ENCODE results near the gene BFSP2. TPM values are rescaled to one million over a fixed set of nuclear protein-coding genes. Genes with fewer than 3 reads are reported as not detected.
"Not testable (repeated sequence)": the region's sequence is repeated elsewhere in the genome, so short reads cannot be mapped to it uniquely, and the experiment has no call there.

The BFSP2 gene
- total RNA-seq, 3 donors from 2014 or later: not detected

DNA sequence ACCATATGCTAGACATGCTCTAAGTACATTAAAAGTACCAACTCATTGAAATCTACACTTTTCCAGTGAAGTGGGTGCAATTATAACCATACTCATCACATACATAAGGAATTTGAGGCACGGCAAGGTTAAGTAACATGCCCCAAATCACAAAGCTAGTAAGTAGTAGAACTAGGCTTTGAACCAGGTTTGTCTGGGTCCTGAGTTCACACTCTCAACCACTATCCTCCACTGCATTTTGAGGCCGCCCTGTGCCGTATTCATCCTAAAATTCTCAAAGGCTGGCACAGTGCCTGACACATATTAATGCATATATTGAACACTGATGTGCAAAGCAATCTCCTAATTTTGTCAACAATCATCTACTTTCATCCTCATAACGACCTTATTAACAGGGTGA, 104.9 kb downstream of the BFSP2 start:
- ATAC-seq: no peak
- H3K4me3 Mint-ChIP-seq: no peak overlapping the region
- H3K27me3 Mint-ChIP-seq (ENCODE audit: low read depth): no peaks in the 10 kb centered on the region
- no peaks in the 10 kb centered on the region for H3K36me3 Mint-ChIP-seq (ENCODE audit: insufficient read depth)
- peaks cover 15% of the 10 kb centered on the region for H3K4me1 Mint-ChIP-seq (ENCODE audit: low read depth)
- no peak for DNase-seq
- H3K9me3 Mint-ChIP-seq: no peaks in the 10 kb centered on the region

DNA sequence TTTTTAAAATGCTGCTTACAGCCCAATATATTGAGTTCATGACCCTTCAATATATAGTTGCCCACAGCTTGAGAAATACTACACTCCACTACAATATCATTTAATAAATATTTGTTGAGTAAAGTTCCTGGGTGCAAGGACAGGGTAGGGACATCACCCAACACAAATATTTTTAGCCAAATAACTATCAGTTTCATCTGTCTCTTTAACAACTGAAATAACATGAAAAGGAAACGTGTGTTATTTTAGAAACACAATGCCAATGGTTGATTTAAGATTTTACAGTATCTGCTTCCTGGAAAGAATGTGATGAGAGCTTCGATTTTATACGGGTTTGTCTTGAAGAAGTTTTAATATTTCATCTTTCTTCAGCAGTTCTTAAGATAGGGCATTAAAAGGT, 106.0 kb downstream of the BFSP2 start:
- H3K36me3 Mint-ChIP-seq (ENCODE audit: insufficient read depth): no peaks in the 10 kb centered on the region
- peak overlapping the region; percentile 50 for H3K4me3 Mint-ChIP-seq
- no peaks in the 10 kb centered on the region for H3K9me3 Mint-ChIP-seq
- no peak for ATAC-seq
- H3K4me1 Mint-ChIP-seq (ENCODE audit: low read depth): peaks cover 13% of the 10 kb centered on the region
- no peak for DNase-seq
- no peaks in the 10 kb centered on the region for H3K27me3 Mint-ChIP-seq (ENCODE audit: low read depth)

DNA sequence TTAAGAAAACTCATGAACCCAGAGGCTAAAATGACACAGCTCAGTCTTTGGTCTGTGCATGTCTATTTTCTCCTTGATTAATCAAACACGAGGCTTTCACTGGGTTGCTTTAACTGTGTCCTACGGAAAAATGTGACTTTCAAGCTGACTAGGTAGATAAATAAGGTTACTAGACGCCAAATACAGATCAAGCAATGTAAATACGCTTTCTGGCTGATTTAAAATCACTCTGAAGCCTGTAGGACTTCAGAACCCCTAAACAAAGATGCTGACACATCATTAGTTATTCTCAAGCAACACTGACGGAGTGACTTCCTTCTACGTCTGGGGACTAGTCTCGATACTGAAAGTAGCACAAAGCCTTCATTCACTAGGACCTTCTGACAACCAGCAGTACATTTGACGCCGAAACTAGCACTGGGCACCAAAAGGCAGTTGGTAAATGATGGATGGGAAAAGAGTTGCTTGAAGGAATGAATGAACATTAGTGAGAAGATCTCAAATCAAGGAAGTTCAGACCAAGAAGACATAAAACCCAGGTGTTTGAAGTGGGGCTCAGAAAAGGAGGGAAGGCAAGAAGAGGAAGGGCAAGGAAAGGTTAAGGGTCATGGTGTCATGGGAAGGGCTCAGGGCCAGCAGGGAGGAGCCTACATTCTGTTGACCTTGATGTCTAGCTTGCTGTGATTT, 106.5 kb downstream of the BFSP2 start:
- no peaks in the 10 kb centered on the region for H3K9me3 Mint-ChIP-seq
- H3K4me3 Mint-ChIP-seq: peak overlapping the region; percentile 50
- peak; percentile 95 to 96 for ATAC-seq
- no peaks in the 10 kb centered on the region for H3K27me3 Mint-ChIP-seq (ENCODE audit: low read depth)
- DNase-seq: no peak
- H3K4me1 Mint-ChIP-seq (ENCODE audit: low read depth): peaks cover 13% of the 10 kb centered on the region
- no peaks in the 10 kb centered on the region for H3K36me3 Mint-ChIP-seq (ENCODE audit: insufficient read depth)

DNA sequence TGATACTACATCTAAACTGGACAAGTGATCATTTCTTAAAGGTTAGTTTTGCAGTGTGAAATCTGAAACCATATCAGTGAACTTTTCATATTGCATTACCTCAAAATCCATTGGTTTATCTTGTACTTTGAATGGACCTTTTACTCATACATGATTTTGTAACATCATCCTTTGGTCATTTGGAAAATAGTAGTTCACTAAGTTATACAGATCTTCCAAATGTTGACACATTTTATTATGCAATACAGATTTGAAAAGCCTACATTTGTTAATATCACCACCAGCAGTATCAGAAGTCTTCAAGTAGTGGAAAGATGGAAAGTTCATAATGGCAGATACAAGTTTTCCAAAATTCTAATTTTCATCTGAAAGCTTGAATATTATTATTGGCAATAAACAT, 109.6 kb downstream of the BFSP2 start:
- H3K9me3 Mint-ChIP-seq: no peaks in the 10 kb centered on the region
- no peak for DNase-seq
- H3K36me3 Mint-ChIP-seq (ENCODE audit: insufficient read depth): no peaks in the 10 kb centered on the region
- no peak overlapping the region for H3K4me3 Mint-ChIP-seq
- H3K27me3 Mint-ChIP-seq (ENCODE audit: low read depth): no peaks in the 10 kb centered on the region
- ATAC-seq: no peak
- peaks cover 13% of the 10 kb centered on the region for H3K4me1 Mint-ChIP-seq (ENCODE audit: low read depth)

DNA sequence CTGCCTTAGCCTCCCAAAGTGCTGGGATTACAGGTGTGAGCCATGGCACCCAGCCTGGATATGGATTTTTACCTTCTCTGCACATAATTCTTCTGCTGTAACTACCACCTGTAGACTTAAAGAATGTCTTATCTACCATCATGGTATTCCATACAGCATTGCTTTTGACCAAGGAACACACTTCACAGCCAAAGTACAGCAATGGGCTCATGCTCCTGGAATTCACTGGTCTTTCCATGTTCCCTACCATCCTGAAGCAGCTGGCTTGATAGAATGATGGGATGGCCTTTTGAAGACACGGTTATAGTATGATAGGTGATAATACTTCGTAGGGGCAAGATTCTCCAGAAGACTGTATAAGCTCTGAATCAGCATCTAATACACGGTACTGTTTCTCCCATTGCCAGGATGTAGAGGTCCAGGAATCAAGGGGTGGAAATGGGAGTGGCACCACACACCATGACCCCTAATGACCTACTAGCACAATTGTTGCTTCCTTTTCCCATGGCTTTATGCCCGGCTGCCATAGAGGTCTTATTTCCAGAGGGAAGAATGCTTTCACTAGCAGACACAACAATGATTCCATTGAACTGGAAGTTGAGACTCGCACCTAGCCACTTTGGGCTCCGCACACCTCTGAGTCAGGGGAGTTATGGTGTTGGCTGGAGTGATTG, 112.7 kb downstream of the BFSP2 start:
- Mint-ChIP-seq H3K9me3 (no peaks in the 10 kb centered on the region), H3K4me3 (no peak overlapping the region), H3K36me3 (ENCODE audit: insufficient read depth) (no peaks in the 10 kb centered on the region), H3K4me1 (ENCODE audit: low read depth) (no peaks in the 10 kb centered on the region), H3K27me3 (ENCODE audit: low read depth) (no peaks in the 10 kb centered on the region)
- no peak for ATAC-seq
- no peak for DNase-seq

DNA sequence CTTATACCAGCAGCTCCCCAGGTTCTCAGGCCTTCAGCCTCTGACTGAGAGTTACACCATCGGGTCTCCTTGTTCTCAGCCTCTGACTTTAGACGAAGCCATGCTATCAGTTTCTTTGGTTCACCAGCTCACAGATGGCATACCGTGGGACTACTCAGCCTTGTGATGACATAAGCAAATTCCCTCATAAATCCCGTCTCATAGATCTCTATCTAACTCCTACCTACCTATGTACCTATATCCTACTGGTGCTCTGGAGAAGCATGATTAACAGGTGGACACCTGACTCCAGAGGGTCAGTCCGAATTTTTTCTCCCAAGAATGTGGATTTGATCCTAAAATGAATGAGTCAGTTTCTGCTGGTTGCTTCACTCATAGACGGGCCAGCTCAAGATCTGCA, 114.6 kb downstream of the BFSP2 start:
- no peak for DNase-seq
- H3K4me3 Mint-ChIP-seq: no peak overlapping the region
- ATAC-seq: no peak
- no peaks in the 10 kb centered on the region for H3K36me3 Mint-ChIP-seq (ENCODE audit: insufficient read depth)
- no peaks in the 10 kb centered on the region for H3K9me3 Mint-ChIP-seq
- H3K4me1 Mint-ChIP-seq (ENCODE audit: low read depth): no peaks in the 10 kb centered on the region
- H3K27me3 Mint-ChIP-seq (ENCODE audit: low read depth): no peaks in the 10 kb centered on the region

DNA sequence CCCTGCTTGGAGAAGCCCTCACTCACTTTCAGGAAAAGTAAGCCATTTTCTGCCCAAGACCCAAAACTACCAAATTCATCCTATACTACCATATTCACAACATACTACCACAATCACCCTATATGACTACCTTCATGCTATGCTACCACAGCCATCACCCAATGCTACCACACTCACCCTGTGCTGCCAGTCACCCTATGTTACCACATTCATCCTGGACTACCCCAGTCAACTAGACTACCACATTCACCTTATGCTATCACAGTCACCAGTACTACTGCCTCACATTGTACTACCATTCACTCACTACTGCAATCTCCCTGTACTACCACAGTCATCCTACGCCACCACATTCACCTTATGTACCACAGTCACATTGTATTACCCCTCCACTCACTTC, 115.3 kb downstream of the BFSP2 start:
- no peak for ATAC-seq
- H3K36me3 Mint-ChIP-seq (ENCODE audit: insufficient read depth): no peaks in the 10 kb centered on the region

DNA sequence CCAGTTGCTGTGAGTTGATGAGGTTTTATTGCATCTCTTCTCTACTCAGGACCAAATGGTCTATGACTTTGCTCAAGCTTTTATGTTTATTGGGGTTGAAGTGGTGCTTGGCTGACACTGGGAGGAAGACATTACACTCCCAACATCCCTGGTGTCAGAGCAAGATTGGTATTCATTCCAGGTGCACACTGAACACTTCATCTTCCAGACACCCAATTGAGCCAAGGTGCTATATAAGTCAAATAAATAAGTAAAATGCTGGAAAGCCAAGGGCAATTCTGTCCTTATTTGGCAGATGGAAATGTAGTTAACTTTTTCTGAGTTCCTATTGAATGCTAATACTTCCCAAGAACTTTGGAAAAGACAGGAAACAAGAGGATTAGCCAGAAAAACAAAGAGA, 120.4 kb downstream of the BFSP2 start:
- no peaks in the 10 kb centered on the region for H3K9me3 Mint-ChIP-seq
- DNase-seq (no peak), ATAC-seq (no peak)

More for the DNA sequence above, 115.3 kb downstream of the BFSP2 start:
- DNase-seq: no peak
- no peaks in the 10 kb centered on the region for H3K27me3 Mint-ChIP-seq (ENCODE audit: low read depth)
- no peak overlapping the region for H3K4me3 Mint-ChIP-seq
- no peaks in the 10 kb centered on the region for H3K4me1 Mint-ChIP-seq (ENCODE audit: low read depth)
- H3K9me3 Mint-ChIP-seq: no peaks in the 10 kb centered on the region

DNA sequence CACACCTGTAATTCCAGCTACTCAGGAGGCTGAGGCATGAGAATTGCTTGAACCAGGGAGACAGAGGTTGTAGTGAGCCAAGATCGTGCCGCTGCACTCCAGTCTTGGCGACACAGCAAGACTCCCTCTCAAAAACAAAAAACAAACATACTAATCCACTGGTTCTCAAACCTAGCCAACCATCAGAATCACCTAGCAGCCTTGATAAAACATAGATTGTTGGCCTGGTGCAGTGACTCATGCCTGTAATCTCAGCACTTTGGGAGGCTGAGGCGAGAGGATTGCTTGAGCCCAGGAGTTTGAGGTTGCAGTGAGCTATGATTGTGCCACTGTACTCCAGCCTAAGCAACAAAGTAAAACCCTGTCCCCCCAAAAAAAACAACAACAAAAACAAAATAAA, 121.1 kb downstream of the BFSP2 start:
- H3K4me3 Mint-ChIP-seq; ATAC-seq; H3K27me3 Mint-ChIP-seq (ENCODE audit: low read depth); H3K4me1 Mint-ChIP-seq (ENCODE audit: low read depth); DNase-seq; H3K36me3 Mint-ChIP-seq (ENCODE audit: insufficient read depth); H3K9me3 Mint-ChIP-seq: not testable (repeated sequence)

More for the DNA sequence above, 120.4 kb downstream of the BFSP2 start:
- Mint-ChIP-seq H3K4me3 (no peak overlapping the region), H3K36me3 (ENCODE audit: insufficient read depth) (no peaks in the 10 kb centered on the region), H3K27me3 (ENCODE audit: low read depth) (no peaks in the 10 kb centered on the region), H3K4me1 (ENCODE audit: low read depth) (no peaks in the 10 kb centered on the region)

DNA sequence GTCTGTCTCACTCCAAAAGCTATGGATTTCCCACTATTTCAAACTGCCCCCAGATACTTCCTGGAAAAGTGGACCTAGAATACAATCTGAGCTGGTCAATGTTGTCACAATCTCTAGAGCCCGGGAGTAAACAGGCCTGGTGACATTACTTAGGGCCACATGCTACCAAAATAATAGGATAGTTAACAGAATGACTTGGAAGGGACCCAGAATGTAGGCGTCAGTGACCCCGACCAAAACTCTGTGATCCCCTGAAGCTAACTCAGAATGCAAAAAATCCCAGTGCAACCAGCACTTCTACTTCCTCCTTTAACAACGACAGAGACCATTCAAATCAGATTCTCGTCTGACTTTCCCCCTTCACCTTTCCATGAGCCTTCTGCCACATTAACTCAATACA, 122.1 kb downstream of the BFSP2 start:
- Mint-ChIP-seq H3K4me3 (no peak overlapping the region), H3K36me3 (ENCODE audit: insufficient read depth) (no peaks in the 10 kb centered on the region), H3K27me3 (ENCODE audit: low read depth) (no peaks in the 10 kb centered on the region), H3K9me3 (no peaks in the 10 kb centered on the region), H3K4me1 (ENCODE audit: low read depth) (no peaks in the 10 kb centered on the region)
- ATAC-seq (no peak), DNase-seq (no peak)

DNA sequence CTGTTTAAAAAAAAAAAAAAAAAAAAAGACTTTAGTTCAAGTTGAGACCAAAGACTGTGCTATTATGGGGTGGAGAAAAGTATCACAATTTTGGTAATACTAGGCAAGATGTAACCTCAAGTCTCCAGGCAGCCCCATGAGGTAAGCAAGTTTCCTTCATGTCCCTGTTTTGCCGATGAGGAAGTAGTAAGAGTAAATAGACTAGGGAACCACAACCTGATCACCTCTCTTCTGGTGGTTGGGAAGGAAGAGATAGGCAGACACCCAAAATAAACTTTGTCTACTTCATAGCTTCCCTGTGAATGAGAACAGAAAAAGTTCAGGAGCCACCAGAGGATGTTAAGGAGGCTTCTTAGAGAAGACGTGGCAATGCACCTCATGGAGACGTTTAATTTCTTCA, 123.9 kb downstream of the BFSP2 start:
- not testable (repeated sequence) for H3K4me3 Mint-ChIP-seq; H3K27me3 Mint-ChIP-seq (ENCODE audit: low read depth); H3K9me3 Mint-ChIP-seq; H3K4me1 Mint-ChIP-seq (ENCODE audit: low read depth); DNase-seq; ATAC-seq; H3K36me3 Mint-ChIP-seq (ENCODE audit: insufficient read depth)

Other genes with a start within 250 kb of the BFSP2 start
- gene CDV3, start 173.6 kb downstream of the BFSP2 start, total RNA-seq: 100 to 1,000 TPM; 361 to 373 (median 372) TPM

Data from activated T-cell treated with anti-CD3 and anti-CD28 coated beads, Interleukin-2, amount 50 U/mL, for 4 hours (primary cell).